BLaER1 treated with 17β-estradiol and CSF1 and Interleukin-3, amounts not matched to agents 10 nM and 100 nM (cell line): ENCODE measurements around the gene MEF2D.

Experiments
- H3K27ac ChIP-seq, 11 experiments: shearing (Covaris generic); formaldehyde crosslinking; 2 replicates each; pipeline ENCODE4 v1.8.1; 2022
- H3K27me3 ChIP-seq, 11 experiments: shearing (Covaris generic); formaldehyde crosslinking; 2 replicates each; pipeline ENCODE4 v1.8.1; 2022
- H3K36me3 ChIP-seq, 11 experiments: shearing (Covaris generic); formaldehyde crosslinking; 2 replicates each; pipeline ENCODE4 v1.8.1; 2022
- H3K4me1 ChIP-seq, 10 experiments: shearing (Covaris generic); formaldehyde crosslinking; 2 replicates each; pipeline ENCODE4 v1.8.1; 2022
- H3K4me2 ChIP-seq, 11 experiments: shearing (Covaris generic); formaldehyde crosslinking; 2 replicates each; pipeline ENCODE4 v1.8.1; 2022
- H3K4me3 ChIP-seq, 10 experiments: shearing (Covaris generic); formaldehyde crosslinking; 2 replicates each; pipeline ENCODE4 v1.8.1; 2022
- H3K9ac ChIP-seq, 11 experiments: shearing (Covaris generic); formaldehyde crosslinking; 2 replicates each; pipeline ENCODE4 v1.8.1; 2022
- H3K9me3 ChIP-seq, 11 experiments: shearing (Covaris generic); formaldehyde crosslinking; replicated peaks in 1 of 11; 2 replicates each; pipeline ENCODE4 v1.8.1; 2022
- H4K20me1 ChIP-seq, 11 experiments: shearing (Covaris generic); formaldehyde crosslinking; 2 replicates each; pipeline ENCODE4 v1.8.1; 2022
- Cebpa-rat ChIP-seq, 11 experiments: shearing (Covaris generic); IDR thresholded peaks; 2 replicates each; pipeline ENCODE4 v1.8.1; 2022

The MEF2D gene

GRCh38 chr1:156490401-156491032, 10.1 kb downstream of the MEF2D start:
- peak overlapping the region; percentile 61 to 100 (median 97) for H3K27ac ChIP-seq
- H3K4me3 ChIP-seq: peak overlapping the region; percentile 35 to 99 (median 96)
- peaks cover 98 to 100% (median 100%) of the 10 kb centered on the region in 10 experiments for H3K4me1 ChIP-seq
- no peaks in the 10 kb centered on the region for H3K27me3 ChIP-seq
- peak overlapping the region; percentile 78 to 100 (median 98) for H3K9ac ChIP-seq
- H4K20me1 ChIP-seq: peaks cover 63 to 100% (median 84%) of the 10 kb centered on the region in 11 experiments
- no peaks in the 10 kb centered on the region for H3K9me3 ChIP-seq
- H3K4me2 ChIP-seq: peak overlapping the region; percentile 92 to 100 (median 98)
- TF ChIP-seq Cebpa-rat (IDR thresholded peaks at IDR 0.05): no peak
- H3K36me3 ChIP-seq: peaks cover 45 to 65% (median 50%) of the 10 kb centered on the region in 11 experiments

GRCh38 chr1:156489935-156490293, 10.7 kb downstream of the MEF2D start:
- Histone ChIP-seq H3K27me3 (no peaks in the 10 kb centered on the region), H3K9me3 (no peaks in the 10 kb centered on the region), H3K4me1 (peaks cover 98 to 100% (median 100%) of the 10 kb centered on the region in 10 experiments), H3K4me2 (peak overlapping the region; percentile 92 to 100 (median 98)), H3K27ac (peak overlapping the region; percentile 61 to 100 (median 97); a peak in 21 of 22 replicates), H3K9ac (peak overlapping the region; percentile 78 to 100 (median 98)), H4K20me1 (peaks cover 65 to 100% (median 84%) of the 10 kb centered on the region in 11 experiments), H3K4me3 (peak overlapping the region; percentile 35 to 99 (median 96); a peak in 19 of 20 replicates), H3K36me3 (peaks cover 42 to 65% (median 49%) of the 10 kb centered on the region in 11 experiments)
- no peak for TF ChIP-seq Cebpa-rat (IDR thresholded peaks at IDR 0.05)

DNA sequence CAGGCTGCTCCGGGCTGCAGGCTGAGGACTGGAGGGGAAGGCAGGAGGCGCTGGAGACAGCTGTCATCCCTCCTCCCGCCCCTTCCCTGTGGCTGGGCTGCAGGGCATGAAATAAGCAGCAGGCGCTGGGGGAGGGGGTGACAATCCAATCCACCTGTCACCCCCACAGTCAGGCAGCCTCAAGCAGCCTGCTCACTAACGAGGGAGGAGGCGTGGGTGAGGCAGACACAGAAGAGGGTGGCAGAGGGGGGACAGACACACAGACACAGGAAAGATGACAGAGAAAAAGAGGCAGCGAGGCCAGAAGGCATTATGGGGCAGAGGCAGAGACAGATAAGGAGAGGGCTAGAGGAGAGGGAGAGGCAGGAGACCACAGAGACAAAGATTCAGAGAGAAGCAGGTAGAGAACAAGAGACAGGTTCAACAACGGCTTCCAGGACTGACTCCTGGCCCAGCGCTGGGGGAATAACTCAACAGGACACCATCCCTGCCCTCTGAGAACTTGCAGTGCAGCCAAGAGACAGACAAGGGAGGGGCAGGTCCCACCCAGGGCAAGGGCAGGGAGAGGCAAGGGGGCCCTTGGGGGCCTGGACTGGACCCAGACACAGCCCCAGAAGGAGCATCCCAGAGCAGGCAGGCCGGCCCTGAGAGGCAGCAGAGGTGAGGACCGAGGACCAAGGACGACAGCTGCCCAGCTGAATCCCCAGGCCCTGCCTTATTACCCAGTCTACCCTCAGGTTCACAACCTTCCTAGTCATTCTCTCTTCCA, 11.2 kb downstream of the MEF2D start:
- Histone ChIP-seq H3K4me1 (peaks cover 98 to 100% (median 100%) of the 10 kb centered on the region in 10 experiments), H3K36me3 (peaks cover 42 to 65% (median 49%) of the 10 kb centered on the region in 11 experiments), H3K4me3 (peak overlapping the region; percentile 35 to 99 (median 96); a peak in 19 of 20 replicates), H3K9ac (peak overlapping the region; percentile 78 to 100 (median 98)), H3K27ac (peak overlapping the region; percentile 61 to 100 (median 97); a peak in 21 of 22 replicates), H3K4me2 (peak overlapping the region; percentile 92 to 100 (median 98)), H3K9me3 (no peaks in the 10 kb centered on the region), H3K27me3 (no peaks in the 10 kb centered on the region), H4K20me1 (peaks cover 65 to 100% (median 84%) of the 10 kb centered on the region in 11 experiments)
- TF ChIP-seq Cebpa-rat (IDR thresholded peaks at IDR 0.05): no peak

DNA sequence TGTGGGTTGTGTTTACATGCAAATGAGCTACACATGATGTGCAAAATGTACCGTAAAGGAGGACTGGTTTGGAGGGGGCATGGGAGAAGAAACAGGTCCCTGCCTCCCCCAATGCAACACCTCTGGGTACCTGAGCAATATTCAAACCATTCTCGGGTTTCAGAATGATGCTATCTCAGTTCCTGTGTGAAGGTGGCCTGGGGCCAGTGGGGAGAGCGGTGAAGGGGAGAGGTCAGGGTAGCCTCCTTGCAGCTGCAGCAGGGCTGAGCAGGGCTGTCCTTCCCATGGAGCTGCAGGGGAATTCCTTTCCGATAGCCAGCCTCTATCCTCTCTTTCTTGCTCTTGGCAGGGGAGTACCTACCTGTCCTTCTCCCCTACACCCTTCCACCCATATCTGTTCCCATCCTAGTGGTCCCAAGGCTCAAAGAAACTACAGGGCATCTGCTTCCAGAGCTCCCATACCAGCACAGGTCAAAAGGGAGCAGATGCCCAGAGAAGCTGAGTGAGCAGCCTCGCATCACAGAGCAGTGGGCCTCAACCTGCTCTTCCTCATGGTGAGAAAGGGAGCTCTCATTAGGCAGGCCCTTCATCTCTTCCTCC, 11.9 kb downstream of the MEF2D start:
- H3K4me2 ChIP-seq: peak overlapping the region; percentile 92 to 100 (median 98)
- H3K4me1 ChIP-seq: peaks cover 98 to 100% (median 100%) of the 10 kb centered on the region in 10 experiments
- H3K36me3 ChIP-seq: peaks cover 42 to 65% (median 54%) of the 10 kb centered on the region in 11 experiments
- H3K27ac ChIP-seq: peak overlapping the region in 9 of 11 experiments; percentile 61 to 100 (median 98); a peak in 14 of 22 replicates
- TF ChIP-seq Cebpa-rat (IDR thresholded peaks at IDR 0.05): no peak
- H3K9me3 ChIP-seq: no peaks in the 10 kb centered on the region
- peaks cover 66 to 100% (median 84%) of the 10 kb centered on the region in 11 experiments for H4K20me1 ChIP-seq
- H3K9ac ChIP-seq: peak overlapping the region; percentile 29 to 100 (median 98); a peak in 19 of 22 replicates
- H3K4me3 ChIP-seq: peak overlapping the region in 9 of 10 experiments; percentile 30 to 99 (median 96); a peak in 14 of 20 replicates
- no peaks in the 10 kb centered on the region for H3K27me3 ChIP-seq

DNA sequence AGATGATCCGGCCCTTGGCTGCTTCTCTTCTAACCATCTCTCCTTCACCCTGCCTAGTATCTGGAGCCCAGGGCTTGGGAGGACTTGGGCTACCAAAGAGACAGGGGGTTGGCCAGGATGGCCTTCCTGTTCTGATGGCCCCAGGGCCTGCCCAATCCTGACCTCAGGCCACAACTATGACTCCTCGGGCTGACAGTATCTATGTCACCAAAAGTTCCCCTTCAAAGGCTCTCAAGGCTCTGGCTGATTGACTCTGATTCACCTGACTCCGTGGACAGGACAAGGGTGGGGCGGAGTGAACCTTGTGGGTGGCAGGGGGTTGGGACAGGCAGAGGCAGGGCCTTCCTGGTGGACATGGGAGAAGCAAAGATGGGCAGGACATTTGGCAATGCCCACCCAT, 12.7 kb downstream of the MEF2D start:
- Histone ChIP-seq H3K4me3 (peak overlapping the region in 3 of 10 experiments; percentile 30 to 98 (median 89); a peak in 4 of 20 replicates), H3K27me3 (no peaks in the 10 kb centered on the region), H3K9ac (peak overlapping the region; percentile 35 to 100 (median 97)), H3K4me1 (peaks cover 98 to 100% (median 100%) of the 10 kb centered on the region in 10 experiments), H3K9me3 (no peaks in the 10 kb centered on the region), H3K4me2 (peak overlapping the region; percentile 92 to 100 (median 98)), H3K36me3 (peaks cover 50 to 70% (median 61%) of the 10 kb centered on the region in 11 experiments), H4K20me1 (peaks cover 71 to 100% (median 85%) of the 10 kb centered on the region in 11 experiments), H3K27ac (peak overlapping the region in 10 of 11 experiments; percentile 20 to 100 (median 98); a peak in 19 of 22 replicates)
- no peak for TF ChIP-seq Cebpa-rat (IDR thresholded peaks at IDR 0.05)

DNA sequence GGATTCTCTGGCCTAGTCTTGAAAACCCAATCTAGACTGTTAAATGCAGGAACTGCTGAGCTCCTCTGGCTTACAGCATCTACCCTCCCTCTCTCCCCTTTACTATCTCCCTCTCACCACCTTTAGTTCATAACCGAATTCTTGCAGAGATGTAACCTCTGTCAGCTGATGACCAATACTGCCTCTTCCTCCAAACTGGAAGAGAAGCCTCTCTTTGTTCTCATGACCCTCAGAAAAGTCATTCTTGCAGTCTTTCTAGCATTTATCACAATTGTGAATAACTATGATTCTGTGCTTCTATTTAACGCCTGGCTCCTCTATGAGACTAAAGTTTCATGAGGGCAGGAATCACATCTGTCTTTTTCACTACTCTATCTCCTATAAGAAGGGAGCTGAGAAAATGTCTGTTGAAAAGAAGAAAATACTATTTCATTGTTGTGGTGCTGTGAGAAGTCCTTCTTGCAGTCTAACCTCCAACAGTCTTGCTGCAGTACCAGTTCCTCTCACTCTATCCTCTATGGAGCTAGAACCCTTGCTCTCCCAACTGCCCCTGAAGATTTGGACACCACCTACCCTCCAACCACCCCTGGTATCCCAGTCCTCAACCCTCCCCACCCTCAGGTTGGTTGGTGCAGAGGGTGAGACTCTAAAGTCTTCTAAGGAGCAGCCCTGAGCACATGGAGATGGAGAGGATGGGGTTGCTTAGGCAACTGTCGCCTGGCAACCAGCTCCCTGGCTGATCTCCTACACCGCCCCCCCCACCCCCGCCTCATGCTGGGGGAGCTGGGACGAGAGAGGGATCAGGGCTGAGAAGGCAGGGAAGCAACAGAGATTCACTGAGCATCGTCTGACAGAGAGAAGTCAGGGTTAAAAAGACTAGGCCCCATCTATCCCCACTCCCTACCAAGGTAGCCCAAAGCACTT, 13.9 kb downstream of the MEF2D start:
- Histone ChIP-seq H3K27ac (peak overlapping the region in 9 of 11 experiments; percentile 61 to 100 (median 98); a peak in 10 of 22 replicates), H4K20me1 (peaks cover 83 to 100% (median 94%) of the 10 kb centered on the region in 11 experiments), H3K9me3 (no peaks in the 10 kb centered on the region), H3K9ac (peak overlapping the region in 10 of 11 experiments; percentile 35 to 99 (median 96); a peak in 17 of 22 replicates), H3K4me2 (peak overlapping the region; percentile 92 to 100 (median 98)), H3K4me3 (no peak overlapping the region; a peak in 1 of 20 replicates), H3K36me3 (peaks cover 62 to 82% (median 72%) of the 10 kb centered on the region in 11 experiments), H3K4me1 (peaks cover 98 to 100% (median 100%) of the 10 kb centered on the region in 10 experiments), H3K27me3 (no peaks in the 10 kb centered on the region)
- TF ChIP-seq Cebpa-rat (IDR thresholded peaks at IDR 0.05): no peak

- H3K4me3 ChIP-seq: no peak overlapping the region
- H3K9ac ChIP-seq: peak overlapping the region in 3 of 11 experiments; percentile 8 to 37 (median 30); a peak in 1 of 22 replicates
- no peaks in the 10 kb centered on the region for H3K9me3 ChIP-seq
- TF ChIP-seq Cebpa-rat (IDR thresholded peaks at IDR 0.05): no peak
- H3K4me1 ChIP-seq: peaks cover 98 to 100% (median 100%) of the 10 kb centered on the region in 10 experiments
- H3K36me3 ChIP-seq: peaks cover 69 to 84% (median 79%) of the 10 kb centered on the region in 11 experiments
- peak overlapping the region; percentile 21 to 100 (median 98); a peak in 19 of 22 replicates for H3K4me2 ChIP-seq
- peaks cover 90 to 100% (median 96%) of the 10 kb centered on the region in 11 experiments for H4K20me1 ChIP-seq
- no peaks in the 10 kb centered on the region for H3K27me3 ChIP-seq
- 0 out of 22 replicates have a peak overlapping the region, but pooled peaks of 2 of the 11 experiments have one; percentile 5 to 21 for H3K27ac ChIP-seq
Measured at GRCh38 chr1:156485984-156486383, 14.6 kb downstream of the MEF2D start.
